ENCODE results near the gene FAAP24. TPM values are rescaled to one million over a fixed set of nuclear protein-coding genes. Genes with fewer than 3 reads are reported as not detected.
"Not testable (repeated sequence)": the region's sequence is repeated elsewhere in the genome, so short reads cannot be mapped to it uniquely, and the experiment has no call there.

The FAAP24 gene
- total RNA-seq, 5 donors from 2014 or later (not counting 1 experiment from before 2014, with no cell fraction given) = 1.1 to 3.2 (median 1.7) TPM

- ChIA-PET CTCF (no interaction called here), POLR2A (no interaction called here)
- Histone ChIP-seq H3K27me3 (replicated peaks in 1 of 2; ENCODE audit: control insufficient read depth in 2 of 2, extremely low read depth in 1 of 2, insufficient read depth in 2 of 2, low read length in 1 of 2) (peaks cover 0 to 24% of the 10 kb centered on the region in 2 experiments), H3K4me1 (ENCODE audit: control insufficient read depth in 1 of 2, extremely low read depth in 1 of 2, insufficient read depth in 2 of 2, low read length in 2 of 2) (no peaks in the 10 kb centered on the region), H3K4me3 (ENCODE audit: control insufficient read depth in 1 of 2, extremely low read depth in 1 of 2, low read length in 1 of 2) (no peak overlapping the region), H3K27ac (ENCODE audit: low read length) (no peak overlapping the region), H3K9me3 (no peaks in the 10 kb centered on the region), H3K36me3 (ENCODE audit: control insufficient read depth in 2 of 2, extremely low read depth in 1 of 2, insufficient read depth in 1 of 2, low read length in 1 of 2) (no peaks in the 10 kb centered on the region)
- DNase-seq (no peak), ATAC-seq (replicated peaks in 1 of 4) (no peak)
- no peaks in the 10 kb centered on the region for H3K4me1 Mint-ChIP-seq
- H3K27ac Mint-ChIP-seq = no peak overlapping the region
- peaks cover 3% of the 10 kb centered on the region for H3K36me3 Mint-ChIP-seq
- no peak overlapping the region for H3K4me3 Mint-ChIP-seq
- H3K27me3 Mint-ChIP-seq = peaks cover 0 to 9% of the 10 kb centered on the region in 2 donors
- peaks cover 0 to 11% (median 4%) of the 10 kb centered on the region in 3 donors for H3K9me3 Mint-ChIP-seq
- WGBS (ENCODE audit: insufficient coverage) = 71% methylated on average over 5 of the region's 8 CpGs
These were observed 52.4 kb downstream of the FAAP24 start for GRCh38 chr19:33024398-33024797.

- H3K27ac Mint-ChIP-seq; H3K36me3 ChIP-seq (ENCODE audit: control insufficient read depth in 2 of 2, extremely low read depth in 1 of 2, insufficient read depth in 1 of 2, low read length in 1 of 2); H3K4me3 ChIP-seq (ENCODE audit: control insufficient read depth in 1 of 2, extremely low read depth in 1 of 2, low read length in 1 of 2); H3K4me1 Mint-ChIP-seq; H3K36me3 Mint-ChIP-seq; H3K27ac ChIP-seq (ENCODE audit: low read length); H3K4me3 Mint-ChIP-seq; POLR2A ChIA-PET; H3K4me1 ChIP-seq (ENCODE audit: control insufficient read depth in 1 of 2, extremely low read depth in 1 of 2, insufficient read depth in 2 of 2, low read length in 2 of 2); DNase-seq; ATAC-seq (replicated peaks in 1 of 4); CTCF ChIA-PET; H3K9me3 ChIP-seq: not testable (repeated sequence)
- Mint-ChIP-seq H3K27me3 (peaks cover 0 to 11% of the 10 kb centered on the region in 2 donors), H3K9me3 (peaks cover 0 to 17% (median 11%) of the 10 kb centered on the region in 3 donors)
- WGBS (ENCODE audit: insufficient coverage) = 78% methylated on average over 5 of the region's 12 CpGs
- peaks cover 0 to 24% of the 10 kb centered on the region in 2 experiments for H3K27me3 ChIP-seq (replicated peaks in 1 of 2; ENCODE audit: control insufficient read depth in 2 of 2, extremely low read depth in 1 of 2, insufficient read depth in 2 of 2, low read length in 1 of 2)
These were observed 53.6 kb downstream of the FAAP24 start for GRCh38 chr19:33025468-33026238.

GRCh38 chr19:33026602-33027001, 54.6 kb downstream of the FAAP24 start:
- ATAC-seq (replicated peaks in 1 of 4); H3K27ac Mint-ChIP-seq; POLR2A ChIA-PET; H3K9me3 ChIP-seq; H3K4me1 ChIP-seq (ENCODE audit: control insufficient read depth in 1 of 2, extremely low read depth in 1 of 2, insufficient read depth in 2 of 2, low read length in 2 of 2); DNase-seq; H3K36me3 ChIP-seq (ENCODE audit: control insufficient read depth in 2 of 2, extremely low read depth in 1 of 2, insufficient read depth in 1 of 2, low read length in 1 of 2); H3K27ac ChIP-seq (ENCODE audit: low read length); H3K4me3 Mint-ChIP-seq; H3K4me1 Mint-ChIP-seq; H3K36me3 Mint-ChIP-seq; CTCF ChIA-PET; H3K4me3 ChIP-seq (ENCODE audit: control insufficient read depth in 1 of 2, extremely low read depth in 1 of 2, low read length in 1 of 2): not testable (repeated sequence)
- Mint-ChIP-seq H3K27me3 (peaks cover 0 to 12% of the 10 kb centered on the region in 2 donors), H3K9me3 (peaks cover 0 to 17% (median 11%) of the 10 kb centered on the region in 3 donors)
- peaks cover 0 to 27% of the 10 kb centered on the region in 2 experiments for H3K27me3 ChIP-seq (replicated peaks in 1 of 2; ENCODE audit: control insufficient read depth in 2 of 2, extremely low read depth in 1 of 2, insufficient read depth in 2 of 2, low read length in 1 of 2)
- 92% methylated on average over 3 of the region's 5 CpGs for WGBS (ENCODE audit: insufficient coverage)

Other genes with a start within 250 kb of the FAAP24 start
- under 1 TPM in 4 of 5 donors, not detected in 1; 0.28 to 0.82 (median 0.38) TPM for gene SLC7A9, start 102.5 kb upstream of the FAAP24 start, total RNA-seq
- gene CEP89, start 284 bp upstream of the FAAP24 start, total RNA-seq = 10 to 100 TPM in 3 of 5 donors, 1 to 10 TPM in 2; 8.1 to 19.9 (median 16.6) TPM
- under 1 TPM; 0.16 to 0.66 (median 0.33) TPM for gene RHPN2, start 92.6 kb downstream of the FAAP24 start, total RNA-seq
- 10 to 100 TPM; 11.8 to 17.6 (median 14.3) TPM for gene GPATCH1, start 108.9 kb downstream of the FAAP24 start, total RNA-seq
- gene WDR88, start 159.9 kb downstream of the FAAP24 start, total RNA-seq = under 1 TPM in 2 of 5 donors, not detected in 3; 0.20 to 0.56 TPM
- gene LRP3, start 222.1 kb downstream of the FAAP24 start, total RNA-seq = under 1 TPM in 3 of 5 donors, not detected in 2; 0.13 to 0.55 (median 0.19) TPM